Effector memory CD4-positive, alpha-beta T cell (primary cell): ENCODE measurements around the gene ROMO1.
A peak's percentile ranks its signal among the peaks of the same experiment; 100 is the strongest.
"Not testable (repeated sequence)": the region's sequence is repeated elsewhere in the genome, so short reads cannot be mapped to it uniquely, and the experiment has no call there.

Experiments used
- DNase-seq, 3 donors: peaks; one replicate each; pipeline ENCODE4 v3.0.0-alpha.2; 2020
- H3K27ac ChIP-seq: 2 replicates; pipeline ENCODE4 v1.7.0; 2013; ENCODE audit warnings: mild to moderate bottlenecking, low read length, moderate library complexity; ENCODE audit not compliant: insufficient read depth, poor library complexity, severe bottlenecking
- H3K27me3 ChIP-seq: replicated peaks from 2 replicates; pipeline ENCODE4 v1.7.0; 2013; ENCODE audit warnings: mild to moderate bottlenecking, low read length; ENCODE audit not compliant: insufficient read depth, control insufficient read depth, poor library complexity, severe bottlenecking
- H3K36me3 ChIP-seq: 2 replicates; pipeline ENCODE4 v1.7.0; 2013; ENCODE audit warnings: mild to moderate bottlenecking, low read length, moderate library complexity; ENCODE audit not compliant: control insufficient read depth, insufficient read depth
- H3K4me1 ChIP-seq: 2 replicates; pipeline ENCODE4 v1.7.0; 2013; ENCODE audit warnings: low read length, mild to moderate bottlenecking; ENCODE audit not compliant: control insufficient read depth, insufficient read depth, poor library complexity, severe bottlenecking
- H3K4me3 ChIP-seq: 2 replicates; pipeline ENCODE4 v1.7.0; 2013; ENCODE audit warnings: low read length, low read depth, mild to moderate bottlenecking; ENCODE audit not compliant: insufficient read depth, poor library complexity, severe bottlenecking
- H3K9me3 ChIP-seq: 2 replicates; pipeline ENCODE4 v1.7.0; 2013; ENCODE audit warnings: mild to moderate bottlenecking, low read length, moderate library complexity; ENCODE audit not compliant: control insufficient read depth

The ROMO1 gene

GRCh38 chr20:35699957-35700624, 886 bp downstream of the ROMO1 start:
- peaks cover 8% of the 10 kb centered on the region for H3K4me1 ChIP-seq
- H3K9me3 ChIP-seq: no peaks in the 10 kb centered on the region
- H3K27me3 ChIP-seq: no peaks in the 10 kb centered on the region
- H3K27ac ChIP-seq: peak overlapping the region; percentile 85
- H3K4me3 ChIP-seq: peak overlapping the region; percentile 82
- peaks cover 35% of the 10 kb centered on the region for H3K36me3 ChIP-seq
- no peak for DNase-seq

GRCh38 chr20:35700625-35701148, 1.5 kb downstream of the ROMO1 start:
- Histone ChIP-seq H3K36me3 (peaks cover 33% of the 10 kb centered on the region), H3K4me3 (no peak overlapping the region), H3K9me3 (no peaks in the 10 kb centered on the region), H3K4me1 (peaks cover 8% of the 10 kb centered on the region), H3K27ac (no peak overlapping the region), H3K27me3 (no peaks in the 10 kb centered on the region)
- no peak for DNase-seq

- no peak for DNase-seq
- peaks cover 8% of the 10 kb centered on the region for H3K4me1 ChIP-seq
- peaks cover 41% of the 10 kb centered on the region for H3K36me3 ChIP-seq
- no peak overlapping the region for H3K27ac ChIP-seq
- H3K27me3 ChIP-seq: no peaks in the 10 kb centered on the region
- H3K9me3 ChIP-seq: no peaks in the 10 kb centered on the region
- no peak overlapping the region for H3K4me3 ChIP-seq
Measured at GRCh38 chr20:35702051-35702823, 3.0 kb downstream of the ROMO1 start.

- H3K36me3 ChIP-seq: peaks cover 48% of the 10 kb centered on the region
- peaks cover 4% of the 10 kb centered on the region for H3K4me1 ChIP-seq
- no peak overlapping the region for H3K4me3 ChIP-seq
- no peaks in the 10 kb centered on the region for H3K9me3 ChIP-seq
- no peak overlapping the region for H3K27ac ChIP-seq
- H3K27me3 ChIP-seq: no peaks in the 10 kb centered on the region
- no peak for DNase-seq
Measured at GRCh38 chr20:35702824-35703695, 3.9 kb downstream of the ROMO1 start.

- Histone ChIP-seq H3K27ac (no peak overlapping the region), H3K9me3 (no peaks in the 10 kb centered on the region), H3K36me3 (peaks cover 56% of the 10 kb centered on the region), H3K4me3 (no peak overlapping the region), H3K4me1 (no peaks in the 10 kb centered on the region), H3K27me3 (no peaks in the 10 kb centered on the region)
- no peak for DNase-seq
Measured at GRCh38 chr20:35704514-35705261, 5.5 kb downstream of the ROMO1 start.

- H3K4me3 ChIP-seq: not testable (repeated sequence)
- H3K36me3 ChIP-seq: peaks cover 68% of the 10 kb centered on the region
Measured at GRCh38 chr20:35705894-35706293, 6.7 kb downstream of the ROMO1 start.

GRCh38 chr20:35706591-35707529, 7.7 kb downstream of the ROMO1 start:
- not testable (repeated sequence) for DNase-seq
- H3K36me3 ChIP-seq: peaks cover 77% of the 10 kb centered on the region

More at GRCh38 chr20:35705894-35706293, 6.7 kb downstream of the ROMO1 start:
- H3K4me1 ChIP-seq, H3K9me3 ChIP-seq, H3K27me3 ChIP-seq, H3K27ac ChIP-seq, DNase-seq: not testable (repeated sequence)

GRCh38 chr20:35708502-35708901, 9.3 kb downstream of the ROMO1 start:
- Histone ChIP-seq H3K9me3 (no peaks in the 10 kb centered on the region), H3K4me1 (peaks cover 12% of the 10 kb centered on the region), H3K36me3 (peaks cover 84% of the 10 kb centered on the region), H3K4me3 (no peak overlapping the region), H3K27ac (no peak overlapping the region), H3K27me3 (no peaks in the 10 kb centered on the region)
- no peak for DNase-seq

More at GRCh38 chr20:35706591-35707529, 7.7 kb downstream of the ROMO1 start:
- not testable (repeated sequence) for H3K27ac ChIP-seq, H3K27me3 ChIP-seq, H3K4me3 ChIP-seq, H3K4me1 ChIP-seq, H3K9me3 ChIP-seq
